ENCODE data around the gene MB21D2.

Gene MB21D2

DNA sequence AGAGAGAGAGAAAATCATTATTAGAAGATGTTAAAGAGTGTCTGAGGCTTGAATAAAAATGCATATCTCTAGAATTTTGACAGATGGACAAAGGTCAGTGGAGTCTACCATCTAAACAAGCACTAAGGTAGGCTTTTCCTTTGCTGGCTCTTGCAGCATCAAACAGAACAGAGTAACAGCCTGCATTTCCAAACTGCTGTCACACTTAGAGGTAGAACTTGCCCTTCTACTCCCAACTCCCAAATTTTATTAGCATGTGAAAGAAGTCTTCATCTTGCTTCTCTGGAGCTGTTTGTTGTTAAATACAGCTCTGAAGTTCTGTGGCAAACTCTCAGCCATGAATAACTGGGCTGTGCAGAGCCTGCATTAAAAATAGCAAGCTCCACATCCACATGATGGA lies 4.1 kb upstream of the MB21D2 start:
- DNase-seq, result no peak

DNA sequence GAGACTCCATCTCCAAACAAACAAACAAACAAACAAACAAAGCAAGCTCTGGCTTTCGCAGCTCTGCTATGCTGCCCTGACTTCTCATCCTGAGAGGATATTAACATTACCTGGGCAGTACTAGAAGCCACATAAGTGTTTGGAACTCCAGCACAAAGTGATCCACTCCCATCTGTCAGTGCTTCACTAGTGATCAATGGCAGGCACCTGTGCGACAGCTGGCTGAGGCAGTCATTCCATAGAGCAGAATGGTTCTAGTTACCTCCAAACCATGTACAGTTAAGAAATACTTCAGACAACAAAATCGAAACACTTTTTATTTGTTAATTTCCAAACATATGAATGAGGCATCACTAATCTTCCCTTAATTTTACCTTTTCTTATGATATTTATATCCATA lies 2.8 kb upstream of the MB21D2 start:
- no peak for DNase-seq

DNA sequence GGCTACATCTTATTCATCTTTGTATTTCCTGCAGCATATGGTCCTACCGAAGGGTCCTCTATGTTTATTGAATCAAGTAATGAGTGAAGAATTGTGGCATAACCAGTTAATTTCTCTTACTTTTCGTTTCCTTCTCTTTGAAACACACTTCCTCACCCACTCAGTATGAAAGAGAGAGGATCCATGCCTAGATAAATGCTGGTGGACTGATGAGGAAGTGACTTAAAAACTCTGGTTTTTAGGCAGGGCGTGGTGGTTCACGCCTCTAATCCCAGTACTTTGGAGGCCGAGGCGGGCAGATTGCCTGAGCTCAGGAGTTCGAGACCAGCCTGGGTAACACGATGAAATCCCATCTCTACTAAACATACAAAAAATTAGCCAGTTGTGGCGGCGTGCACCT lies 2.2 kb upstream of the MB21D2 start:
- no peak for DNase-seq

DNA sequence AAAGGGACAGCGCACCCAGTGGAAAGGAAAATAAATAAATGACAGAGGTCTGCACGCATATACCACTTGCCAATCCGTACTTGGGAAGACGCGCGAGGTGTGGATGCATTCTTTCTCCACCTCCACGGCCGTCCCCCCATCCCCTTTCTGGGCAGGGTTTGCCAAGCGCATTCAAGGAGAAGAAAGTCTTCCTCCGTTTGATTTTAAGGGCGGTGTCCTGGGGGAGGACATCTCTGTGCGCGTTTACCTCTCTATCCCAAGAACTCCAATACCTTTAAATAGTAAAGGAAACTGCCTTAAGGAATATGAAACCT lies 576 bp upstream of the MB21D2 start:
- DNase-seq, result no peak

DNA sequence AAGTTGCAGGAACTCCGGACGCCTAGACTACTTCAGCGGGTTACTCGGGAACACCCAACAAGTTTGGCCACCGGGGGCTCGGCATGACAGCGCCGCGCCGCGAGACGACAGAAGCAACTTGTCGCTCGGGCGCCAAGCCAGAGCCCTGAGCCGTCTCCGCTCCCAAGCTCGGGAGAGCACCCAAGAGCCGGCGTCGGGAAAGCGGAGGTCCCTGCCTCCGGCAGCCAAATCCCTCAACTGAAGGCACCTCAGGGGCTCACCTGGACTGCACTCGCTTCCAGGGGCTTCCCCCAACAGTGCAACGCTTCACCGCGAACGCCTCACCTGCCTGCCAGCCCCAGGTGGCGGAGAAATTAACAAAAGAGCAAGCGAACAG lies 640 bp downstream of the MB21D2 start:
- peak; percentile 20 for DNase-seq

DNA sequence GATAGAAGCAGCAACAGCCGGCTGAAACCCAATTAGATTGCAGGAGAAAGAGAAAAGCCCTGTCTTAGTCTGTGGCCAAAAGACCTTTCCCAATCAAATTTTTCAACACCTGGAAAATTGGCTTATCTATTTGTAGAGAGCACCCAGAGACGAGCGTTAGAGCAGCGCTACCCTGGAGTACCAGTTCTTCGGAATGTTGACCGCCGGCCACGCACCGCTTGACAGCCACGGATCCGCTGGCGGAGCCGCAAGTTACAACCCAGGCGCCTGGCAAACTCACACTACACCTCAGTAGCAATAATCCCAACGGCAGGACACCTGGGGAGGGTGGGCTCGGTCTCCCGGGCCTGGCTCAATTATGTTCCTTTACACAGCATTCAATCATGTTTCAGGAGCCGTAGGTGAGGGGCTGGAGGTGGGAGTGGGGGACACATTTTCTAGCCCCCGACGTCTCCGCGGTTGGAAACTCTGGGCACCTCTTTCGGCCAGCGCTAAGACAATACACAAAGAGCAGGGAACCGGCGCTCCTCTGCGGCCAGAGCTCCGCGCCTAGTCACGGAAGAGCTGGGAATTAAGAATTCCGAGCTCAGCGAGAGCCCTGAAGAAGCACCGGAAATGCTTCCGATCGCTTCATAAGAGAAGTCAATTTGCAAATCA lies 1.2 kb downstream of the MB21D2 start:
- DNase-seq, result no peak

DNA sequence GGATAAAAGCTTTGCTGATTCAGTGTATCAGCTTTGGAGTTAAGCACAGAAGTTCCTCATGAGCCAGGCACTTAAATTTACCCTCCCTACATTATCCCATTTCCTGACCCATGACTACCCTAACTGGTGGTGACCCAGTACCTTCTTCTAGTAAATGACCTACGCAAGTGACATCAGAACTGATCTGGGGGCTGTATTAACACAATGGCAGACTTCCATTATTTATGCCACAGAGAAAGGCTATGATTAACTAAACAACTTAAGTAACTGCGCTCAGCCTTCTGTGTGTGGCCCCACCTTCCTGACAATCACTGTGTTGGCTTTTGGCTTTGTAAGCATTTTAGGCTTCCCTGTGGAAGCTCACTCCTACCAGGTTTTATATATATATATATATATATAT lies 1.9 kb downstream of the MB21D2 start:
- DNase-seq, result no peak

DNA sequence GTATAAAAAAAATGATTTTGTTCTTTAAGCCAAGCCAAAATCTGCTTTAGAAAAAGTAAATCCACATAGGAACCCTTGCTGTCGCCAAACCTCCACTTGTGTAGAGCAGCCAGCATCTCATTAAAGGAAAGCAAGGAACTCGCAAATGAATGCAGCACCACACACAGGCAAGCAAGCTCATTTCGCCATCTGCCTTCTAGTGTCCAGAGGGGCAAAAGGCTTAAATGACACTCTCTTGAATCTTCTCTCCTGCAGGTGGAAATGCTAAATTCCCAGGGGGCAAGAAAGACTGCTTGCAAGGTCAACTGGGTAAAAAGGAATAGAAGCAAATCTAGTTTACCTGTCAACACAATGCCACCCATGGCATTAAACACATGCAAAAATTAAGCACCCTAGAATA lies 2.4 kb downstream of the MB21D2 start:
- no peak for DNase-seq

DNA sequence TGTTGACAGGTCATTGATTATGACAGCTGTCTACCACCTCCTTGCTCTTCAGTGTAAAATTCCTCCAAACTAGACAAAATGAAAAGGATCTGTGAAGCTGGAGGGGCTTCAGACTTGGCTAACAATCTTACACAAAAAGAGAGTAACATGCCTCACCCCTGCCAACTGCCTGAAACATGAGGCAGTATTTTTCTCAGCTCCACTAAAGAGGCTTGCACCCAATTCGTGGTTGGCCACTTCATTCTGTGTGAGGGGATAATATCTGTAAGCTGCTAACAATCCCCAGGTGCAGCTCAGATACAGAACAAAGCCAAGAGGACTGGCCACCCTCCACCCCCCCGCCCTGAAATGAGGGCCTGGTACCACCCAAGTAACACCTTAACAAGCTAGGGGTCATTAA lies 2.8 kb downstream of the MB21D2 start:
- DNase-seq, result no peak

DNA sequence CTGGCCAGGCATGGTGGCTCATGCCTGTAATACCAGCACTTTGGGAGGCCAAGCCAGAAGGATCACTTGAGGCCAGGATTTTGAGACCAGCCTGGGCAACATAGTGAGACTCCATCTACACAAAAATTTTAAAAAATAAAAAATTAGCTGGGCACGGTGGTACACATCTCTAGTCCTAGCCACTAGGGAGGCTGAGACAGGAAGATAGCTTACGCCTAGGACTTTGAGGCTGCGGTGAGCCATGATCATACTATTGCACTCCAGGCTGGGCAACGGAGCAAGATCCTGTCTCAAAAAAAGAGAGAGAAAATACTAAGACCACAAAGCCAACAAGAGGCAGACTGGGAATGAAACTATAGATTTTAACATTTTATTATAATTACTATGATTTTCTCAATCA lies 4.1 kb downstream of the MB21D2 start:
- DNase-seq, result no peak

DNA sequence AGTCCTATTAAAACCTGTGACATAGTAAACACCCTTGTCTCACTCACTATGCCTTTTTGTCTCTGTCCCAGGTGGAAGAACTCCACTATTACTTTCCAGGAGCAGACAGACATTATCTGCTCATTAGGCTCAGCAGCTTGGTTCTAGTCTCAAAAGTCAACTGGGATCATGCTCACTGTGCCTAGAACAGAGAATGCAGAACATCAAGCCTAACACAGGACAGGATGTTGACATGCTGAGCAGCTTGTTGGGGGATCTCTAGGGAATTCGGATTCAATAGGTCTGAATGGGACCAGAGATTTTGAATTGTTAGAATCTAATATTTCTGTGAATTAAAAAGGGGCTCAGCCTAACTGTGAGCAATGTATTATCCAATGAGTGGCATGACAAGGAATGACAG lies 6.4 kb downstream of the MB21D2 start:
- DNase-seq, result no peak

DNA sequence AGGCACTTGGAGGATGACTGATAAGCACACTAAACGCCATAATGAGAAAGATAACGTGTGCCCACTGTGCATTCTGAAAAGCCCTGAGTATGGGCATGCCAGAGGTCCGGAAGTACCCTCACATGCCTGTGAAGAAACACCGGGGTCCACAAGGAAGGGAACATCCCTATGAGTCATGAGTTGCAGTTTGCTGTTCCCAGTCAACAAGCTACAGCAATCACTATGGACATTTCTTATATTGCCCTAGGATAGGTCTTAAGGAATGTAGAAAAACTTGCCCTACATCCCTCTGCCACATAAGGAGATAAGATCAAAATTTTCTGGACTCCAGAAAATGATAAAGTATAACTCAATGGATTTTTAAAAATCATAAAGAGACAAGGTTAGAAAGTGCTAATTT lies 9.9 kb downstream of the MB21D2 start:
- no peak for DNase-seq

DNA sequence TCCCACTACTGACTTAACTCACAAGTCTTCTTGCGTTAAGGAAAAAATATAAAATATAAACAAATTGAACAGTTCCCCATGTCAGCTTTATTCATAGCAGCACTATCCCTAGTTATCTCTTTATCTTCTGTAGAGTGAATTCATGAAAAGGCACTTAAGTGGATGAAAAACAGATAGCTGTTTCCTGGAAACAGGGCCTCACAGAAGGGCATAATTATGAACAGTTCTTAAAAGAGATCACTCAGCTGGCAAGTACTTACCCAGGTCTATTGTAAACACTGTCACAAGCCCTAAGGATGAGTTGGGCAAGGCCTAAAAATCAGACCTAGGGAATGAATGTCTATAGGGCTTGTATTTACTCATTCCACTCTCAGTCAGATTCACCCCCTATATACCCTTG lies 10.7 kb downstream of the MB21D2 start:
- no peak for DNase-seq

DNA sequence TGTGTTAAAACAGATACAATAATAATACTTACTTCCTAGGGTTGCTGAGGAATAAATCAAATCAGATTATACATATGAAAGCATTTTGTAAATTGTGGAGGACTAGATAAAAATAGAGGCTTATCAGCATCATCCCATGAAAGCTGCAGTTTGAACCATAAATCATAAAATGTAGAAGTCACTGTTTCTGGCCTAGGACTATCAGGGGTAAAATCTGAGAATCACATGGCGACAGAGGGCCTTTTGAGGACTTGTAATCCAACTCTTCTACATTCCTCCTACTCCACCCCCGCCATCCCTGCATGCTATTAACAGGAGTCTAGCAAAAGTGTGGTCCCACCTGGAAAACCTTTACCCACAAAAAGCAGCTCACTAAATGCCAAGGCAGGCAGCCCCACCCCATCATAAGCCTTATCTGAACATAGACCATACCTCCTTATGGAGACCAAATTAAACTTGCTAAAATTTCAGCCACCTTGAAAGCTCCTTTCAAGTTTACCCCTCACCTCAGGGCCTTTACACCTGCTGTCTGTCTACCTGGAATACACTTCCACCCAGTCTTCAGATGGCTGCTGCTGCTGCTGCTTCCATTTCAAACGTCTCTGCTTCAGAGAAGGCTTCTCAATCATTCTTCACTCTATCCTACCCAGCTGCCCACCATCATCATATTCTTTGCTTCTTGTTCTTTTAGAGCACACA lies 11.5 kb downstream of the MB21D2 start:
- DNase-seq, result no peak

DNA sequence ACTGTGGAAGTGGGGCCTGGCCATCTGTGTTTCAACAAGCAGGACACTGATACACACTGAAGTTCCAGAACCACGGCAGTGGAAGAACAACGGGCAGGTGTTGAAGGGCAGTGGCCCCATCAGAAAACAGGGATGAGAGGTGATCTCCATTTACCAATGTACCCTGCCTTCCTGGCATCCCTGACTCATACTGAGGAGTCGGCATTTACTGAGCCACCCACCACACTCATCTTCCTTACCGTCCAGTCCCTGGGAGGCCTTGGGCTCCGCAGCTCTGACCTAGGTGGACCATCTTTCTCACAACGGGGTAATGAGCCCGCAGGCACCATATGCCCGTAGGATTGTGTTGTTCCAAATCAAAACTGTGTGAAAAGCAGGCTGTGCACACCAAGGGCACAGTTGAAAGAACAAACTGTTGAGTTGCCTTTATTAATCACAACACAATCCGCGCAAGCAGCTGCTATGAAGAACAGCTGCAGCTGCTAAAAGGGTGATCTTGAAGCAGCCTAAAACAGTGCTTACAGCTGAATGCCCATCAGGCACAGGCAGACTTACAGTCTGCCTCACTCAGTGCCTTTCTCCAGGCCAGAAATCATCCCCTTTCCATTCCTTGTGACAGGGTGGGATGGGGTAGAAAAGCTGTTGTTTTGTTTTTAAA lies 12.9 kb downstream of the MB21D2 start:
- DNase-seq, result no peak

DNA sequence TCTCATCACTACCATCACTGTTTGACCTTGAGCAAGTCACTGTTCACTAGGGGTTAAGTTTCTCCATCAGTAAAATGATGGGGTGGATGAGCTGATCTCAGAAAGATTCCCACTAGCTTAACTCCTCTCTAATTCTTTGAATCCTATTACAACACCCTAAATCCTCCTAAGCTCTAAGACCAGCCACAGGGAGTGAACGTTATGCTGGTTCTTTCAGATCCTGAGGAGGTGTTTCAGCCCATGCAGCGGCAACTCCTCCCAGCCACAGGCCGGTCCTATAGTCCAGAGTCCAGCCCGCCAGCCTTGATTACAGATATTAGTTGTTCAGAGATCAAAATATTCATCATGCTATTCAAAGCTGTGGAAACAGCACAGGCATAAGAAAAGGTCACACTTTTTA lies 15.1 kb downstream of the MB21D2 start:
- no peak for DNase-seq

DNA sequence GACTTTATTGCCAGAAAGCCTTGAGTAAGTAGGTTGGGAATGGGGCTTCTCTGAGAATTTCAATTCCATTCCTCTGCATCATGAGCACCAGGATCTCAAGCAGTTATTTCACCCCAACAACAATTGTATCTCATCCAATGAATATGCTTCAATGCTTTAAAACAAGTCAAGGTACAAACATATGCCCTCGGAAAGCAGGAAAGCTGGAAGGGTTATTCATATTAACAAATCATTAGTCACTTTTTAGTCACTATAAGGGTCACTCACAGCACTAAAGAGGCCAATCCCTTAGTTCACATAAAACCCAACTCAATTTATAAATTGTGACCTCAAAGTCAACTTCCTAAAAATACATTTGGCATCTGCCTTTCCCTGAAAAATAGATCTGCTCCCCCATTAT lies 16.2 kb downstream of the MB21D2 start:
- DNase-seq, result no peak

DNA sequence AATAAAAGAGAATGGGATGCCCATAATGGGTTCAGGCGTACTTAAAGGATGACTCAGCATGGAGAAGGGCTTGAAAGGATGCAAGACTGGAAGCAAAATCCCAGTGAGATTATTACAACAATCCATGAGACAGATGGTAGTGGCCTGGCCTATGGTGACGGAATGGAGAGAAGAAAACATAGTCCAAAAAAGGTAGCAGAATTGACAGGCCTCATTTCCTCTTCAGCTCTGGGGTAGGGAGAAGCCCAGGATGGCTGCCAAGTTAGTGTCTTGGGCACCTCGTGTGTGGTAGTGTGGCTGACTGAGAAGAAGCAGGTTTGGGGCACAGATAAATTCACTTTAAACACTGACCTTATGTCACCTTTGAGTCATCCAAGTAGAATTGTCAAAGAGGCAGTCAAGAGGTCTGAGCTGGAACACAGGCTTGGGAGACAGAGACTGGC lies 18.1 kb downstream of the MB21D2 start:
- no peak for DNase-seq

DNA sequence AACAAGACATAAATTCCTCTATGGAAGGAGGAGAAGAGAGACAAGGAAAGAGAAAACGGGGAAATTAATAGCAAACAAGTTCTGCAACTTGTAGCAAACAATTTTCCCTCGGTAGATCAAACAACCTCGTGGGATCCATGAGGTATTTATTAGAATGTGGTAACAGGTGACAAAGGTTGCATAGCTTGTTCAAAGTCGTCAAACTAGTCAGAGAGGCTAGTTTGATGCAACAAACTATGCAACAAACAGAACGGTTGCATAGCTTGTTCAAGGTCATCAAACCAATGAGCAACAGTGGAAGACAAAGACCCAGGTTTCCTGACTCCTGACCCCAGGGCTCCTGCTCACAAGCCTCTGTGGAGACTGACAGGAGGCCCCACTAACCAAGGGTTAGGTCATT lies 20.7 kb downstream of the MB21D2 start:
- DNase-seq, result no peak

DNA sequence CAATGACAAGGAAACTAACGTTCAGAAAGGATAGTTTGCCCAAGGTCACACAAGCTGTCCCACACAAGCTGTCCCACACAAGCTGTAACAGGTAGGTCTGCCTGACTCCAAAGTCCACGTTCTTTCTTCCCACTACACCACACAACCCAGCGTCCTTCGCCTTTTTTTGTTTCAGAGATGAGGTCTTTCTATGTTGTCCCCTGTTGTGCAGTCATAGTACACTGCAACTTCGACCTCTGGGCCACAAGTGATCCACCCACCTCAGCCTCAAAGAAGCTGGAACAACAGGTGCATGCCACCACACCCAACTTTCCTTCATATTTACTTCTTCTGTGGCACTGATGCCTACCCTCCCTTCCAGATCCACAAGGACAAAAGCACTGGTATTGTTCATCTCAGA lies 21.4 kb downstream of the MB21D2 start:
- DNase-seq, result no peak

DNA sequence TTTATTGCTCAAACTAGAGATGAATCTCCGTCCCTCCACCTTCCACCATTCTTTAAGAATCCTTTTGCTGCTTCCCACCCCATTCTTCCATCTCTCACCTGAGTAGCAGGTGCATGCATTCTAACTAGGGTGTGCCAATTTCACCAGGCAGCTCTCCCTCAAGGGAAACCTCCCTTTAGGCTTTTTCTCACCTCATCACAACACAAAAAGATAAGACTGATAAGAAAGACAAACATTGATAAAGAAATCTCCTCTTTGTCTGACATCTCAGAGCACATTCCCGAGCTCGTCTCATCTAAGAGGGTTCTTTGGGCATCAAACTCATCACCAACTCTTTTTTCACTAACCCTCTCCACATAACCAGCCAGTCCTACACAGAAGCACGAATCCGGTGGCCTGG lies 23.0 kb downstream of the MB21D2 start:
- DNase-seq, result no peak

DNA sequence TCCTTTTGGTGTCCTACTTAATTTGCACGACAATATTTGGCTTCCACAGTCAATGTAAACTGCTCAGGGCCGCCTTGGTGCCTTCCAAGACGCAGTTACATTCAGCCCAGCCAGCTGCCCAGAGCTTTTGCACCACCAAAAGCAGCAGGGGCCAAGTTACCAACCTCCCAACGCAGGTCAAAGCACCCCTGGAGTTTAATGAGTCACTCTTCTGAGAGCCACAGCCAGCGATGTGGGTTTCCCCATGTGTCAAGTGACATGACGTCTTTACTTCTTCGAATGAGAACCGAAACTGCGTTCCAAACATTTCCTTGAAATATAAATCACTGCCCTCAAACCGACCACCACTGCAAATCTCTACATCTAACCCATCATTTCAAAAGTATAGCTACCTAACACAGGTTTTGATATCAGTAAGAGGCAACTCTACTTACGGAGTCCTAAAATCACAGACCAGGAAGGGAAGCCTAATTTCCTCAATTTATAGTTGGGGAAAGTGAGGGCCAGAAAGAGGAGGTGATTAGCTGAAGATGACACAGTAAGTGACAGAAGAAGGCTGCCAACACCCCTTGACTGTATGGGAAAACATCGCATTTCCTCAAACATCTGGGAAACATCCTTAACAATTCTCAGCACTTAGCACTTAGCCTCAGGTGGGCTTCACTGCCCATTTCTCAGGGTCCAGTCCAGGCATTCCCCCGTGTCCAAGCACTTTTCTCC lies 24.5 kb downstream of the MB21D2 start:
- peak; percentile 40 for DNase-seq

DNA sequence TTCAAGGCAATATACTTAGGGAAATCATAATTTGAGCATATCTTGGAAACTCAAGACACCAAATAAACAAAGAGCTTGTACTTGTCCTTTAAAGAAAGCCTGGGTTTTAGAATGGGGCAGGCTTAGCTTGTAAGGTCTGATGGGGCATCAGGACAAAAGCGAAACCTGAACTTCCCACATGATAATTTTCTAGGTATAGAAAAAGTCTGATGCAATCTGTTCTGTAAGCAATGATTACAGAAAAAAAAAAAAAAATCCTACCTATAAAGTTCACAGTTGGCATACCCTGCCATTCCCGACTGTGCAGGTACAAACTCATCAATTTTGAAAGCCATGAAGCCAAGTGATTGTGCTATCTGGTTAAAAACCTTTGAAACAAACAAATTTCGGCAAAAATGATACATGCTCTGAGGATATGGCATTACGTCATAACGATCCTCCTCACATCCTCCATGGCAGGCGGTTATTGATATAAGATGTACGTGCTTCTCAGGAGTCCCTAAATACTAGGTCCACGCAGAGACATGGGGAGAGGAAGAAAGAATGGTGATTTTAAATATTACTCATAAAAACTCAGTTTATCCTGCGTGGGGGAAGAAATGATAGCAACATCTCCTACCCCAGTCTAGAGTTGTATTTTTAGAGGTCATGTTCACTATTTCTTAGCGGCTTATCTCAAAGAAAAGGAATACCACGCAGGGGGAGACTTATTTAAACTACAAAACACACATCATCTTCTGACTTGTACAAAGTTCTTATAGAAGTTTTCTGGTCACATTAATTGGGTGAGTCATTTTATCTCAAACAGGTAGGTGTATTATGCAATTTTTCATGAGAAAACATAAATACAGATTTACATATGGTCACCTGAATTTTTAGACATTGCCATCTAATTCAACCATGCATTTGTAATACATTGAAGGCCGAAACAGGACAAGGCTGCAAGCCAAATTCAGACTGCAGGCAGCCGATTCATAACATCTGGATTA lies 27.0 kb downstream of the MB21D2 start:
- DNase-seq, result no peak
